PC-3 (cell line): ENCODE measurements around the gene IGFALS.

Experiments used
- EZH2 ChIP-seq: fragments of 300-600 bp; sonication (generic); IDR thresholded peaks from one replicate; pipeline ENCODE4 v1.6.1; 2017; ENCODE audit warnings: antibody characterized with exemption, mild to moderate bottlenecking, low read length; ENCODE audit not compliant: unreplicated experiment
- TF ChIP-seq, protein P1 (sequence below): fragments of 300-600 bp; sonication (generic); conservative IDR thresholded peaks from 2 replicates; pipeline ENCODE4 v1.5.1; 2017; ENCODE audit warnings: antibody characterized with exemption, low read depth, mild to moderate bottlenecking, low read length

GRCh38 chr16:1775006-1775845 lies 18.3 kb downstream of the IGFALS start:
- TF ChIP-seq EZH2 = no peak
- TF ChIP-seq, protein P1, sequence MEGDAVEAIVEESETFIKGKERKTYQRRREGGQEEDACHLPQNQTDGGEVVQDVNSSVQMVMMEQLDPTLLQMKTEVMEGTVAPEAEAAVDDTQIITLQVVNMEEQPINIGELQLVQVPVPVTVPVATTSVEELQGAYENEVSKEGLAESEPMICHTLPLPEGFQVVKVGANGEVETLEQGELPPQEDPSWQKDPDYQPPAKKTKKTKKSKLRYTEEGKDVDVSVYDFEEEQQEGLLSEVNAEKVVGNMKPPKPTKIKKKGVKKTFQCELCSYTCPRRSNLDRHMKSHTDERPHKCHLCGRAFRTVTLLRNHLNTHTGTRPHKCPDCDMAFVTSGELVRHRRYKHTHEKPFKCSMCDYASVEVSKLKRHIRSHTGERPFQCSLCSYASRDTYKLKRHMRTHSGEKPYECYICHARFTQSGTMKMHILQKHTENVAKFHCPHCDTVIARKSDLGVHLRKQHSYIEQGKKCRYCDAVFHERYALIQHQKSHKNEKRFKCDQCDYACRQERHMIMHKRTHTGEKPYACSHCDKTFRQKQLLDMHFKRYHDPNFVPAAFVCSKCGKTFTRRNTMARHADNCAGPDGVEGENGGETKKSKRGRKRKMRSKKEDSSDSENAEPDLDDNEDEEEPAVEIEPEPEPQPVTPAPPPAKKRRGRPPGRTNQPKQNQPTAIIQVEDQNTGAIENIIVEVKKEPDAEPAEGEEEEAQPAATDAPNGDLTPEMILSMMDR = no peak
